WTC11 (cell line): ENCODE results near the gene SHC3. TPM values are rescaled to one million over a fixed set of nuclear protein-coding genes. Genes with fewer than 3 reads are reported as not detected.

ENCODE experiments used
- ATAC-seq: fragments of 200-7000 bp; cut with Tn5 transposase; 2 replicates; pipeline ENCODE4 v1.10.0; 2021; ENCODE audit warnings: mild to moderate bottlenecking, moderate library complexity
- CTCF ChIA-PET: fragments of 300-600 bp; sonication (Branson Sonifier 250); formaldehyde crosslinking; loops from one replicate; lab custom pipeline; 2021; ENCODE audit warnings: antibody characterized with exemption; lab: Charles Lee
- POLR2A ChIA-PET: fragments of 350-600 bp; sonication (Branson Sonifier 250); formaldehyde crosslinking; loops from one replicate; lab custom pipeline; 2021; ENCODE audit warnings: antibody characterized with exemption; lab: Charles Lee
- DNase-seq: peaks from one replicate; pipeline ENCODE4 v3.0.0; 2021; ENCODE audit warnings: low spot score
- H3K27ac Mint-ChIP-seq: 2 replicates; pipeline ENCODE4 v1.8.0; 2021; ENCODE audit warnings: mixed read lengths
- H3K27me3 Mint-ChIP-seq: 2 replicates; pipeline ENCODE4 v1.8.0; 2021; ENCODE audit warnings: low read depth, mild to moderate bottlenecking, moderate library complexity, mixed read lengths
- H3K36me3 Mint-ChIP-seq: 2 replicates; pipeline ENCODE4 v1.8.0; 2021; ENCODE audit warnings: mixed read lengths
- H3K4me1 Mint-ChIP-seq: 2 replicates; pipeline ENCODE4 v1.8.0; 2022; ENCODE audit warnings: mixed read lengths
- H3K4me3 Mint-ChIP-seq: 2 replicates; pipeline ENCODE4 v1.8.0; 2021; ENCODE audit warnings: mild to moderate bottlenecking, moderate library complexity, mixed read lengths
- H3K9me3 Mint-ChIP-seq: 2 replicates; pipeline ENCODE4 v1.8.0; 2021; ENCODE audit warnings: mixed read lengths
- AFF4 ChIP-seq: sonication (generic); formaldehyde crosslinking; IDR thresholded peaks from 2 replicates; pipeline ENCODE4 v1.8.1; 2023; ENCODE audit warnings: mild to moderate bottlenecking, missing genetic modification reagents, borderline replicate concordance
- CDX4 ChIP-seq: fragments of 250-450 bp; sonication (Bioruptor Pico); IDR thresholded peaks from 2 replicates; pipeline ENCODE4 v1.9.0; 2021; ENCODE audit warnings: moderate library complexity, mild to moderate bottlenecking, inconsistent platforms, borderline replicate concordance
- EMX1 ChIP-seq: fragments of 250-450 bp; sonication (Bioruptor Pico); IDR thresholded peaks from 2 replicates; pipeline ENCODE4 v1.8.0; 2021; ENCODE audit warnings: mild to moderate bottlenecking
- GABPB1 ChIP-seq: sonication (generic); formaldehyde crosslinking; IDR thresholded peaks from 2 replicates; pipeline ENCODE4 v1.8.1; 2023; ENCODE audit warnings: mild to moderate bottlenecking, missing genetic modification reagents
- GRHL2 ChIP-seq: fragments of 250-450 bp; sonication (Bioruptor Pico); IDR thresholded peaks from 2 replicates; pipeline ENCODE4 v1.8.0; 2022; ENCODE audit warnings: mild to moderate bottlenecking, moderate library complexity; ENCODE audit not compliant: insufficient replicate concordance, severe bottlenecking
- JAZF1 ChIP-seq: fragments of 250-450 bp; sonication (Bioruptor Pico); IDR thresholded peaks from 2 replicates; pipeline ENCODE4 v1.9.0; 2021; ENCODE audit warnings: moderate library complexity, mild to moderate bottlenecking, inconsistent platforms
- NR3C1 ChIP-seq: sonication (generic); formaldehyde crosslinking; conservative IDR thresholded peaks from 2 replicates; pipeline ENCODE4 v1.8.1; 2023; ENCODE audit warnings: low read depth, mild to moderate bottlenecking, missing genetic modification reagents
- RELA ChIP-seq: sonication (generic); formaldehyde crosslinking; IDR thresholded peaks from 2 replicates; pipeline ENCODE4 v1.8.1; 2022; ENCODE audit warnings: missing genetic modification reagents, mild to moderate bottlenecking, borderline replicate concordance
- SMAD3 ChIP-seq: sonication (generic); formaldehyde crosslinking; IDR thresholded peaks from 2 replicates; pipeline ENCODE4 v1.8.0; 2022; ENCODE audit warnings: missing genetic modification reagents, mild to moderate bottlenecking, borderline replicate concordance
- SOX15 ChIP-seq: fragments of 250-450 bp; sonication (Bioruptor Pico); IDR thresholded peaks from 2 replicates; pipeline ENCODE4 v1.9.0; 2021; ENCODE audit warnings: mild to moderate bottlenecking
- SP1 ChIP-seq: sonication (generic); formaldehyde crosslinking; conservative IDR thresholded peaks from 2 replicates; pipeline ENCODE4 v1.8.1; 2022; ENCODE audit warnings: missing genetic modification reagents
- STAT6 ChIP-seq: sonication (generic); formaldehyde crosslinking; conservative IDR thresholded peaks from 2 replicates; pipeline ENCODE4 v1.8.1; 2023; ENCODE audit warnings: mild to moderate bottlenecking, low read depth, missing genetic modification reagents, moderate library complexity
- USF2 ChIP-seq: sonication (generic); formaldehyde crosslinking; IDR thresholded peaks from 2 replicates; pipeline ENCODE4 v1.8.1; 2023; ENCODE audit warnings: mild to moderate bottlenecking, missing genetic modification reagents, moderate library complexity
- ZMAT4 ChIP-seq: fragments of 250-450 bp; sonication (Bioruptor Pico); IDR thresholded peaks from 2 replicates; pipeline ENCODE4 v1.9.0; 2021; ENCODE audit warnings: mild to moderate bottlenecking
- ZNF425 ChIP-seq: fragments of 250-450 bp; sonication (Bioruptor Pico); conservative IDR thresholded peaks from 2 replicates; pipeline ENCODE4 v1.9.0; 2021; ENCODE audit warnings: mild to moderate bottlenecking
- total RNA-seq: library from RNA; stranded (reverse); gene quantifications from 3 replicates; pipeline ENCODE4 v1.2.3, GENCODE V29; 2021
- TF ChIP-seq, protein P1 (sequence below): sonication (generic); formaldehyde crosslinking; IDR thresholded peaks from 2 replicates; pipeline ENCODE4 v1.8.1; 2023; ENCODE audit warnings: mild to moderate bottlenecking, missing genetic modification reagents
- TF ChIP-seq, protein P2 (sequence below): sonication (generic); formaldehyde crosslinking; IDR thresholded peaks from 2 replicates; pipeline ENCODE4 v1.8.0; 2022; ENCODE audit warnings: mild to moderate bottlenecking, missing genetic modification reagents

Gene SHC3
- total RNA-seq, 1 experiment from 2014 or later = 4.9 TPM

DNA sequence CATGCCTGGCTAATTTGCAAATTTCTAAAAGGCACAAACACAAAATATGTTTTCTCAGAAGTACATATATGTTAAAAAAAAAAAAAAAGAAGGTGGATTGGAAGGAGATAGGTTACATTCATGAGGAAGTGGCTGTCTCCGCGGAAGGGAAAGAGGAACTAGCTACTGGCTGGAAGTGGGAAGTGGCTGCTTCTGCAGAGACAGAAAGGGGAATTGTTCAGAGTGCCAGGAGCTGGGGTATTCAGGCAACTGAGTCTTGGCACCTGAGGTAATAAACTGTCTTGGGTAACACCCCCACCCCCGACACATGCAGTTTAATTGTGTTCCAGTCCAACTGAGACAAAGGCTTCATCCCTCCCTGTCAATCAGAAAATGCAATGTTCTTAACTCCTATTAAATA is 141.7 kb downstream of the SHC3 start (continued):
- TF ChIP-seq, protein P1, sequence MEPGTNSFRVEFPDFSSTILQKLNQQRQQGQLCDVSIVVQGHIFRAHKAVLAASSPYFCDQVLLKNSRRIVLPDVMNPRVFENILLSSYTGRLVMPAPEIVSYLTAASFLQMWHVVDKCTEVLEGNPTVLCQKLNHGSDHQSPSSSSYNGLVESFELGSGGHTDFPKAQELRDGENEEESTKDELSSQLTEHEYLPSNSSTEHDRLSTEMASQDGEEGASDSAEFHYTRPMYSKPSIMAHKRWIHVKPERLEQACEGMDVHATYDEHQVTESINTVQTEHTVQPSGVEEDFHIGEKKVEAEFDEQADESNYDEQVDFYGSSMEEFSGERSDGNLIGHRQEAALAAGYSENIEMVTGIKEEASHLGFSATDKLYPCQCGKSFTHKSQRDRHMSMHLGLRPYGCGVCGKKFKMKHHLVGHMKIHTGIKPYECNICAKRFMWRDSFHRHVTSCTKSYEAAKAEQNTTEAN (CRISPR knock-in tag) = no peak
- TF ChIP-seq SMAD3 (CRISPR knock-in tag) = no peak
- TF ChIP-seq, all 79 proteins: peak for 0

- ATAC-seq = no peak
- no peak for TF ChIP-seq GABPB1
- no peak for TF ChIP-seq USF2 (CRISPR knock-in tag)
- no peak for TF ChIP-seq RELA (CRISPR knock-in tag)
- no peak for TF ChIP-seq STAT6 (CRISPR knock-in tag)
- TF ChIP-seq SOX15 (CRISPR knock-in tag) = no peak
- TF ChIP-seq, protein P2, sequence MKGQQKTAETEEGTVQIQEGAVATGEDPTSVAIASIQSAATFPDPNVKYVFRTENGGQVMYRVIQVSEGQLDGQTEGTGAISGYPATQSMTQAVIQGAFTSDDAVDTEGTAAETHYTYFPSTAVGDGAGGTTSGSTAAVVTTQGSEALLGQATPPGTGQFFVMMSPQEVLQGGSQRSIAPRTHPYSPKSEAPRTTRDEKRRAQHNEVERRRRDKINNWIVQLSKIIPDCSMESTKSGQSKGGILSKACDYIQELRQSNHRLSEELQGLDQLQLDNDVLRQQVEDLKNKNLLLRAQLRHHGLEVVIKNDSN (CRISPR knock-in tag) = no peak
- no peak for TF ChIP-seq SP1 (CRISPR knock-in tag)
- TF ChIP-seq AFF4 (CRISPR knock-in tag) = no peak
- no peak for TF ChIP-seq ZNF425 (CRISPR knock-in tag)
- TF ChIP-seq JAZF1 = no peak
- TF ChIP-seq CDX4 (CRISPR knock-in tag) = no peak
- no peak for TF ChIP-seq ZMAT4 (CRISPR knock-in tag)
- no peak for TF ChIP-seq NR3C1 (CRISPR knock-in tag)
- TF ChIP-seq EMX1 = no peak
- TF ChIP-seq GRHL2 (CRISPR knock-in tag) = no peak
- TF ChIP-seq, all 79 proteins: peak for 0
- Mint-ChIP-seq H3K36me3 (peaks cover 6% of the 10 kb centered on the region), H3K4me1 (no peaks in the 10 kb centered on the region), H3K4me3 (no peak overlapping the region), H3K27ac (no peak overlapping the region), H3K9me3 (peaks cover 3% of the 10 kb centered on the region), H3K27me3 (no peaks in the 10 kb centered on the region)
- CTCF ChIA-PET = interaction anchor here (0.9 to 1.6 kb wide), 2 partner anchors 12 to 243 kb away, joined by 3 to 4 read pairs; no protein-coding TSS in a partner anchor
- DNase-seq = no peak
- POLR2A ChIA-PET = no interaction called here
Observed at GRCh38 chr9:89036383-89036782, 142.2 kb downstream of the SHC3 start.
